Posterior vena cava (tissue), 2 donors: Measurements from ENCODE around the gene ABCB8. TPM values are rescaled to one million over a fixed set of nuclear protein-coding genes. Genes with fewer than 3 reads are reported as not detected.
"Not testable (repeated sequence)": the region's sequence is repeated elsewhere in the genome, so short reads cannot be mapped to it uniquely, and the experiment has no call there.

Experiments
- DNase-seq: peaks from one replicate; pipeline ENCODE4 v3.0.0-alpha.2; 2020; ENCODE audit warnings: low spot score
- intact Hi-C, 2 donors: fragments of 100-400 bp; cut with DNase I; formaldehyde crosslinking; loops; one replicate each; pipeline versions ENCODE4 v1.14.1 to v1.14.2; 2022 to 2023
- total RNA-seq, 2 donors: library from RNA; stranded (reverse); fragmentation: NEBNext Ultra II Directional; extraction: Animal tissue kit (Norgen Biotek cat#: 25700); gene quantifications; one replicate each; pipeline ENCODE4 v1.2.1, GENCODE V29; 2021
- donor health status: DM: yes; HTN: yes; CAD: no.
- donor health status: DM: yes; HTN: yes; CAD: no.

ABCB8 gene
- total RNA-seq, 2 donors from 2014 or later: 19.2 to 24.5 TPM

GRCh38 chr7:151026771-151027727, 1.2 kb upstream of the ABCB8 start:
- DNase-seq, intact Hi-C loops: not testable (repeated sequence)

- DNase-seq, intact Hi-C loops: not testable (repeated sequence)
Observed at GRCh38 chr7:151027728-151028130, 521 bp upstream of the ABCB8 start.

DNA sequence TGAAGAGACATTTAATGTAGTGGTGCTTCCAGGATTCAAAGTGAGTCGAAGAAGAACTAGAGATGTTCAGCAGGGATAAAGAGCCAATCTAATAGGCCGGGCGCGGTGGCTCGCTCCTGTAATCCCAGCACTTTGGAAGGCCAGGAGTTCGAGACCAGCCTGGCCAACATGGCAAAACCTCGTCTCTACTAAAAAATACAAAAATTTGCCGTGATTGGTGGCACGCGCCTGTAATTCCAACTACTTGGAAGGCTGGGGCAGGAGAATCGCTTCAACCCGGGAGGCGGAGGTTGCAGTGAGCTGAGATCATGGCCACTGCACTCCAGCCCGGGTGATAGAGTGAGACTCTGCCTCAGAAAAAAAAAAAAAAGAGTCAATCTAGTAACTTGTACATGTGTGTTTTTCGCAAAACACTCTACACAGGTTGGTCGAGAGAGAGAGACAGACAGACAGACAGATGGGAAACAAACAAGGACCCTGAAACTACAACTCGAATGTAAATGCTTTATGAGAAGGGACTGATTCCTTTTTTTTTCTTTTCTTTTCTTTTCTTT, 775 bp downstream of the ABCB8 start:
- intact Hi-C loops: no loop called here

DNA sequence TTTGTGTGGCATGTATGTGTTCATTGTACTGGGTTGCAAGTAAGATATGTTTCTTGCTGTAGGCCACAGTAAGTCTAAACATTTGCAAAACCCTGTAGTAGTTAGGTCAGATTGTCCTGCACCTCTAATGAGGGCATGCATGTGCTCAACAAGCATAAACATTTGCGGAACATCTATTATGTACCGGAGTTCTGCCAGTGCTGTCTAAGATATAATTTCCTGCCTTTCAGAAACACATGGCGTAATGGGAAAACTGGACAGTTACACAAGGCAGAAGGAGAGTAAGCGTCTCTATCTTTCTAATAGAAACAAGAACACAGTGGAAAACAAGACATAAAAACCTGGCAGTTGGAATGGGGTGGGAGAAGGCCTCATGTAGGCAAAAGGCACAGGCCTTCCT, 2.8 kb downstream of the ABCB8 start:
- DNase-seq: no peak
- intact Hi-C loops: no loop called here

More for the DNA sequence above, 775 bp downstream of the ABCB8 start:
- no peak for DNase-seq

GRCh38 chr7:151032936-151033863, 5.0 kb downstream of the ABCB8 start:
- intact Hi-C loops: no loop called here
- no peak for DNase-seq

- intact Hi-C loops: no loop called here
- DNase-seq: no peak
Observed at GRCh38 chr7:151033864-151034249, 5.6 kb downstream of the ABCB8 start.

DNA sequence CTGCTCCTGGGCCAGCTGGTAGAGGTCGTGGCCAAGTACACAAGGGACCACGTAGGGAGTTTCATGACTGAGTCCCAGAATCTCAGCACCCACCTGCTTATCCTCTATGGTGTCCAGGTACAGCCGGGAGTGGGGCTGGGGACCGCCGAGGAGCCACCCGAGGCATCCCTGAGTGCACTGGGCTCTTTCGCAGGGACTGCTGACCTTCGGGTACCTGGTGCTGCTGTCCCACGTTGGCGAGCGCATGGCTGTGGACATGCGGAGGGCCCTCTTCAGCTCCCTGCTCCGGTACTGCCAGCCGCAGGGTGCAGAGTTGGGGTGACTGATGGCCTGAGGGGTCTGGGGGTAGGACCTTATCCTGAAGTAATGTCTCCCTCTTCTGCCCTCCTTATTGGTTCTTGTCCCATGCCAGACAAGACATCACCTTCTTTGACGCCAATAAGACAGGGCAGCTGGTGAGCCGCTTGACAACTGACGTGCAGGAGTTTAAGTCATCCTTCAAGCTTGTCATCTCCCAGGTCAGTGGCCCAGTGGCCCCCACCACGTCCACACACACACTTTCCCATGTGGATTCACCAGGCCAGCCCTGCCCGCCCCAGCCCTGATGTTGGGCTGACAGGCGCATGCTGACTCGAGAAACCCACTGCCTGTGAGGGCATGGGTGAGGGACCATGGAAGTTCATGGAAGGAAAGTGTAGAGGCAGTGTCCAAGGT, 6.2 kb downstream of the ABCB8 start:
- DNase-seq: no peak
- intact Hi-C loops: loop anchor here in 1 of 2 donors (5.0 kb wide), 1 partner anchor 78 kb away; no protein-coding TSS in a partner anchor

DNA sequence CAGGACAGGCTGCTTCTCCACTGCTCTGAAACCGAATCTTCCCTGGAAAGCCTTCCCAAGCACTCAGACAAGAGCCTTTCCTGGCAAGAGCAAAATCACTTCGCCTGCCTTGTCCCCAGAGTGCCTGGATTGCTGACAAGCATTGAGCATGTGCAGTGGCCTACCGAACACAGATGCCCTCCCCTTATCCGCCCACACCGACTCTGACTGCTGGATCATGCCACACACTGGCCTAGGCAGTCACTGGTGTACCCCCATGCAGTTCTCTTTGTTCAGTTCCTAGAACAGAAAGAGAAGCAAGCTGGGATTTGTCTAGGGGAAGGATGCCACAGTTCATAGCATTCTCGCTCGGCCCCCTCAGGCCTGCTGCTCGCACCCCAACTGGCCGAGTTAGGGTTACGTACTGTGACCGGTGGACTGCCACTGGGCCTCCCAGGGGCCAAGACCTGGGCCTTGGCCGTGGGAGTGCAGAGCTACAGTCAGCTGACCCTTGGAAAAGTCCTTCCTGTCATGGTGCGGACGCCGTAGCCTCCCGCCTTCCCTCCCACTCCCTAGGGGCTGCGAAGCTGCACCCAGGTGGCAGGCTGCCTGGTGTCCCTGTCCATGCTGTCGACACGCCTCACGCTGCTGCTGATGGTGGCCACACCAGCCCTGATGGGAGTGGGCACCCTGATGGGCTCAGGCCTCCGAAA, 6.9 kb downstream of the ABCB8 start:
- DNase-seq: no peak
- intact Hi-C loops: loop anchor here in 1 of 2 donors (5.0 kb wide), 1 partner anchor 77 kb away; no protein-coding TSS in a partner anchor

GRCh38 chr7:151035902-151036301, 7.7 kb downstream of the ABCB8 start:
- no peak for DNase-seq
- intact Hi-C loops: loop anchor here in 1 of 2 donors (5.0 kb wide), 1 partner anchor 76 kb away; no protein-coding TSS in a partner anchor

DNA sequence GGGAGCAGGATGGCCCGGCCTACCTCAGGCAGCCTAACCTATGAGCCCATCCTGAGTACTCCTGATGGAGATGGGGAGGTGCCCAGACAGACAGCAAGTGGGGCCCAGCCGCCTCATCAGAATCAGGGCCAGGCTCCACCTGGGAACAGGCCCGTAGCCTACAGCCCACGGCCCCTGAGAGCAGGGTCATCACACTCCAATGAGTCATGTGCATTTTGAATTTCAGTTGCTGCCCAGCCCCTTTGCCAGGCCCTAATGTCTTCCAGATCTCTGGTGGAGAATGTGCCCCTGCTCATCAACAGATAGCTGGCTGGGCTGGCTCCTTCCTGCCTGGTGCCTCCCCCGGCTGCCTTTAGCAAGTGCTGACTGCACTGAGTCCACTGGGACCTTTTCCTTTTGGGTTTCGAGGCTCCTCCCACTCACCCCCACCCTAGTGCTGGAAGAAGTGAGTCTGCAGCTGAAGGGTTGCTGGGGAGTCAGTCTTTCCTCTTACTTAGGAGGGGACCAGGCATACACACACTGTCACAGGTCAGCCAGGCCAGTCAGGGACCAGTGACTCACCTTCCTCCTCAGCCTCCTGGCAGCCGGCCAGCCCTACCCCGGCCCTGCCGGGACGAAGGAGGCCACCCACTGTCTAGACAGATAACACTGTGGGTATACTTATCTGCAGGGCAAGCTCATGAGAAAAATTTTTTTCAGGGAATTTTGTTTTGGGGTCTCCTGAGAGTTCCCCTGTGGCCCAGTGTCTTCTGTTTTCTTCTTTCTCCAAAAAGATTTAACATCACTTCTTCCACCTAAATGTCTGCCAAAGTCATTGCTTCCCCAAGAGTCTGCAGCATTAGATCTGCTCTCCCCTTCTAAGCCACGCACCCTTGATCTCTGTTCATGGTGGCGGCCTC, 10.9 kb downstream of the ABCB8 start:
- intact Hi-C loops: loop anchor here in 1 of 2 donors (5.0 kb wide), 1 partner anchor 73 kb away; no protein-coding TSS in a partner anchor
- peak; percentile 96 for DNase-seq

DNA sequence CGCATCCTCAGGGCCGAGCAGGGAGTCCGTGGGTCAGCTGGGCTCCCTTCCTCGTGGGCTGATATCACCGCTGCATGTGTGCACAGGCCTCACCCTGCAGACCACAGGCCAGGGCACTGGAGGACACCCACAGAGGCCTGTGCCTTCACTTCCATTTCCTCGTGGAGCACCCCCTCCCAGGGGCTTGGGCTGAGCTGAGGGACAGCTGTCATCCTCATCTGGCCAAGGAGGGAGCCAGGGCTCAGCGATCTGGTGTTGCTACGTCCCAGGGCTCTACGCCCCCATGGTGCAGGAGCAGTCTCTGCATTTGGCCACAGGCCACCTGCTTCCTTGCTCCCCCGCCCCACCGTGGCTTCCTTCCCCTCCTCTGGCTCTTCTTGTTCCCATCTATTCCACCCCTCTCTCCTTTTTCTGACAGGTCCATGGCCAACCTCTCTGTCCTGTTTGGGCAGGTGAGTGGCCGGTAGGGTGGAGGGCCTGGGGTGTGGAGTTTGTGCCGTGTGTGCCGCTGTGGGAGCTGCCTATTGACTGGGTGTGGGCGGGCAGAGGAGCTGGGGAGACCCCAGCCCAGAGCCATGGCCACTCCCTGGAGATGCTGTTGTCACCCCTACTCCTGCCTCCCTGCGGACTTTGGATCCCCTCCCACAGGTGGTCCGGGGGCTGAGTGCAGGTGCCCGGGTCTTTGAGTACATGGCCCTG, 11.7 kb downstream of the ABCB8 start:
- no peak for DNase-seq
- intact Hi-C loops: loop anchor here (5.0 to 10.0 kb wide), 2 partner anchors 55 to 72 kb away; no protein-coding TSS in a partner anchor

- intact Hi-C loops: loop anchor here in 1 of 2 donors (10.0 kb wide), 1 partner anchor 54 kb away; no protein-coding TSS in a partner anchor
- no peak for DNase-seq
Observed at GRCh38 chr7:151040616-151041375, 12.5 kb downstream of the ABCB8 start.

GRCh38 chr7:151043449-151043848, 15.2 kb downstream of the ABCB8 start:
- intact Hi-C loops: loop anchor here in 1 of 2 donors (10.0 kb wide), 1 partner anchor 51 kb away; no protein-coding TSS in a partner anchor
- not testable (repeated sequence) for DNase-seq

GRCh38 chr7:151043959-151044358, 15.7 kb downstream of the ABCB8 start:
- no peak for DNase-seq
- intact Hi-C loops: loop anchor here in 1 of 2 donors (10.0 kb wide), 1 partner anchor 51 kb away; no protein-coding TSS in a partner anchor

DNA sequence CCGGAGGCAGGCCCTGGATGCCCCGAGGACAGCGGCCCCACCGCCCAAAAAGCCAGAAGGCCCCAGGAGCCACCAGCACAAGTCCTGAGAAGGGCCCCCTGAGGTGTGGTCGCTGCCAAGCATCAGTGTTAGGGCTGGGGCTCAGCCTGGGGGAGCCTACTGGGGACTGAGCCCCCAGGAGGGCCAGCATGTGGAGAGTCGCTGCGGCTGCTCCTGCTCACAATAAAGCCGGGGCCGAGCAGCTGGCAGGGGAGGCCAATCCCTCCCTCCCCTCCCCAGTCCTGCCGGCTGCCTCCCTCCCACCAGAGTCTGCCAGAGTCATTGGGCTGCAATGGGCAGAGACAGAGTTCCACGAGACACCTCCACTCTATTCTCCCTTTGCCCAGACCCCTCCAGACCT, 17.0 kb downstream of the ABCB8 start:
- intact Hi-C loops: loop anchor here in 1 of 2 donors (10.0 kb wide), 1 partner anchor 50 kb away; no protein-coding TSS in a partner anchor
- no peak for DNase-seq
